ENCODE measurements around the gene CHCHD4. TPM values are rescaled to one million over a fixed set of nuclear protein-coding genes. Genes with fewer than 3 reads are reported as not detected.

CHCHD4 gene
- total RNA-seq, 1 experiment from 2014 or later: 16.7 TPM

DNA sequence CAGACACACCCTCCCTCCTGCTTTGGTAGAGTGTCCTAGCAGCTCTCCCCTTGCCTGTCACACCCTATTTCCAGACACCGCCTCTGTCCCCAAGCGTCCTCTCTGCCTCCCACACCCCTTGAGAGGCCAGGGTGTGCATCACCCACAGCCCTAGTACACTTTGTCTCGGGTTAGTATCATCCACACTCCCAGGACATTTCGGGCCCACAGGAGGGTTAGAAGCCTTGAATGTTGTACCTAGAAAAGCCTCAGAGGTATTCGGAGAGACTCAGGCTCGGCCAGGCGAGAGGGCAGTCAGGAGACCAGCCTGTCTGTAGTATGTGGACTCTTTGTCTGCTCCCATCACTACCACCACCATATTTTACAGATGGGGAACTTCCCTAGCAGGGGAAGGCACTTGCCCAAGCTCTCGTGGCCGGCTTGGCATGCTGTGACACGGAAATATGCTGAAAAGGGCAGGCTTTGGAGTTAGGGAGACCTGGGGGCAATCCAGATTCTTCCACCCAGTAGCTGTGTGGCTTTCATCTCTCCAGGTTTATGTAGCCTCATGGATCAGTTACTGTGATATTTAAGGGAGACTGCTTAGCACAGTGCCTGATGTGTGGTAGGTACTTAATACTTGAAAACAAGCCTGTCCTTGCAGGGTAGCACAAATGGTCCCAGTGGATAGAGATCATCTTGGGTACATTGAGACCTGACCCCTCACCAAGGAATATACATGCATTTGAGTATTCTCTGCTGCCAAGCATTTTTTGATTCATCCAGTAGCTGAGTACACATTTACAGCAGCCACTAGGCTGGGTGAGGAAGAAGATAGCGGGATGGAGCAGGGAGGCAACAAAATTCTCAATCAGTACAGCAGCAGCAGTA, 1.6 kb upstream of the CHCHD4 start:
- no peaks in the 10 kb centered on the region for H3K9me3 Mint-ChIP-seq (ENCODE audit: low read depth, unreplicated experiment)
- H3K4me1 Mint-ChIP-seq (ENCODE audit: low read depth, unreplicated experiment): peaks cover 23% of the 10 kb centered on the region
- peaks cover 40% of the 10 kb centered on the region for H3K36me3 Mint-ChIP-seq (ENCODE audit: insufficient read depth, unreplicated experiment)
- CTCF ChIA-PET: interaction anchor here (0.7 to 2.2 kb wide), 6 partner anchors 9 to 568 kb away, joined by 3 to 28 read pairs (median 6); partner anchors contain the start of genes LSM3 and XPC
- intact Hi-C loops (cut with micrococcal nuclease; ENCODE audit: unreplicated experiment): loop anchor here (10.0 kb wide), 1 partner anchor 471 kb away; no protein-coding TSS in a partner anchor
- no peak for DNase-seq
- BruUV-seq (replicated peaks): no TSS peak
- H3K27ac Mint-ChIP-seq (ENCODE audit: unreplicated experiment): peak overlapping the region; percentile 97
- TF ChIP-seq, protein P1, sequence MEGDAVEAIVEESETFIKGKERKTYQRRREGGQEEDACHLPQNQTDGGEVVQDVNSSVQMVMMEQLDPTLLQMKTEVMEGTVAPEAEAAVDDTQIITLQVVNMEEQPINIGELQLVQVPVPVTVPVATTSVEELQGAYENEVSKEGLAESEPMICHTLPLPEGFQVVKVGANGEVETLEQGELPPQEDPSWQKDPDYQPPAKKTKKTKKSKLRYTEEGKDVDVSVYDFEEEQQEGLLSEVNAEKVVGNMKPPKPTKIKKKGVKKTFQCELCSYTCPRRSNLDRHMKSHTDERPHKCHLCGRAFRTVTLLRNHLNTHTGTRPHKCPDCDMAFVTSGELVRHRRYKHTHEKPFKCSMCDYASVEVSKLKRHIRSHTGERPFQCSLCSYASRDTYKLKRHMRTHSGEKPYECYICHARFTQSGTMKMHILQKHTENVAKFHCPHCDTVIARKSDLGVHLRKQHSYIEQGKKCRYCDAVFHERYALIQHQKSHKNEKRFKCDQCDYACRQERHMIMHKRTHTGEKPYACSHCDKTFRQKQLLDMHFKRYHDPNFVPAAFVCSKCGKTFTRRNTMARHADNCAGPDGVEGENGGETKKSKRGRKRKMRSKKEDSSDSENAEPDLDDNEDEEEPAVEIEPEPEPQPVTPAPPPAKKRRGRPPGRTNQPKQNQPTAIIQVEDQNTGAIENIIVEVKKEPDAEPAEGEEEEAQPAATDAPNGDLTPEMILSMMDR (IDR thresholded peaks at IDR 0.05; ENCODE audit: unreplicated experiment): no peak
- peak overlapping the region; percentile 97 for H3K4me3 Mint-ChIP-seq (ENCODE audit: low read depth, unreplicated experiment)
- no peaks in the 10 kb centered on the region for H3K27me3 Mint-ChIP-seq (ENCODE audit: unreplicated experiment)

DNA sequence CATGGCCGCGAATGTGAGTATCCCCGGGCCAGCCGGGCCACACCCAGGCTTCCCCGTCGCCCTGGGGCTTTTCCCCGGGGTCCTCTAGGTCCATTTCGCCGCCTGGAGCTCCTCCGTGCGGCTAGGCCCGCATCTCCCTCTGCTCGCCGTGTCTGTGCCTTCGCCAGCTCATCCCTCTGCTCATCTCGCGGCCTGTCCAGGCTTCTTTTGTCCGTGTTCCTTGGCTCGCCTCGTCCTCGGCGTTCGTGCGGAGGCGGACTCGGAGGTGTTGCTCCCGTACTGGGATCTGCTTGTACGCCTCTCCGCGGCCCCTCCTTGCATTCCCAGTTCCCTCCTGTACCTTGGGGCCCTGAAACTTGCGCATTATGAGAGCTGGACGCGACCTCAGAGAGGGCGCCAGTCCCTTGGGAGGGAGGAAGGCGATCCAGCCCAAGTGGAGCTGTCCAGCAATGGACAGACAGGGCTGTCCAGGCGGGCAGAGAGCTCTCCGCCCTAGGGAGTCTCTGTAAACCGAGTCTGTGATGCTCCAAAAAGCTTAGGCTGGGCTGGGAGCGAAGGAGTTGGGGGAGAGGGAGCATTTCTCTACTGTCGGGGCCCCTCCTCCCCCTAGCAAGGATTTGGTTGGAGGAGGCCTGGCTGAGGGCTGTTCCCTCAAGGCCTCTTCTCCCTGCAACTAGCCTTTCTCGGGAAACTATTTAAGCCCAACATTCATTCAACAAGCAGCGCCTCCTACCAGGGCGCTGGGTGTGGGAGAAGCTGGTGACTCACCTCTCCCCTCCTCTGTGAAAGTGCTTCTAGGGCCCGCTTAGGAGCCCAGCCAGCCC, 735 bp upstream of the CHCHD4 start:
- DNase-seq: peak; percentile 73
- intact Hi-C loops (cut with micrococcal nuclease; ENCODE audit: unreplicated experiment): loop anchor here (2.0 to 10.0 kb wide), 2 partner anchors 229 to 471 kb away; no protein-coding TSS in a partner anchor
- CTCF ChIA-PET: interaction anchor here (0.6 to 2.2 kb wide), 10 partner anchors 9 to 567 kb away, joined by 3 to 28 read pairs (median 4); partner anchors contain the start of genes LSM3 and XPC
- Mint-ChIP-seq H3K9me3 (ENCODE audit: low read depth, unreplicated experiment) (no peaks in the 10 kb centered on the region), H3K36me3 (ENCODE audit: insufficient read depth, unreplicated experiment) (peaks cover 38% of the 10 kb centered on the region), H3K27ac (ENCODE audit: unreplicated experiment) (peak overlapping the region; percentile 97), H3K4me1 (ENCODE audit: low read depth, unreplicated experiment) (peaks cover 23% of the 10 kb centered on the region), H3K4me3 (ENCODE audit: low read depth, unreplicated experiment) (peak overlapping the region; percentile 97), H3K27me3 (ENCODE audit: unreplicated experiment) (no peaks in the 10 kb centered on the region)
- TF ChIP-seq, protein P1 (IDR thresholded peaks at IDR 0.05; ENCODE audit: unreplicated experiment): no peak
- BruUV-seq (replicated peaks): TSS peak; percentile 22

DNA sequence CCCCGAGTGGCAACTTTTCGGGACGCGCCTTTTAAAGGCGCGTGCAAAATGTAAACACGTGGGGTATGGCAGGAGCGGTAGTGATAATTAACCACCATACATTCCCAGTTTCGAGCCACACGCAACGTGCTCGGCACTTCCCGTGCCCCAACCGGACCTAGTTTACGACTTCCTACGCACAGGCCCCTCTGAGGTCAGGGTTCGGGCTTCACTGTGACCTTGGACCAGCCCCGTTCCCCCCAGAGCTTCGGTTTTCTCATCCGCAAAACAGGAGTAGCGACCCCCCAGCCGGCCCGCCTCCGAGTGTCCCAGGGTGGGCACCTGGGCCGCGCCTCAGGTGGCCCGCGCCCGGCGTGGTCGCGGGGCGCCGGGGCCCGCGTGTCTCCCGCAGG, 451 bp downstream of the CHCHD4 start:
- CTCF ChIA-PET: interaction anchor here (0.9 to 2.2 kb wide), 5 partner anchors 10 to 247 kb away, joined by 3 to 28 read pairs (median 8); partner anchors contain the start of genes LSM3 and XPC
- Mint-ChIP-seq H3K4me3 (ENCODE audit: low read depth, unreplicated experiment) (peak overlapping the region; percentile 97), H3K27ac (ENCODE audit: unreplicated experiment) (peak overlapping the region; percentile 39), H3K4me1 (ENCODE audit: low read depth, unreplicated experiment) (peaks cover 23% of the 10 kb centered on the region), H3K27me3 (ENCODE audit: unreplicated experiment) (no peaks in the 10 kb centered on the region), H3K9me3 (ENCODE audit: low read depth, unreplicated experiment) (no peaks in the 10 kb centered on the region), H3K36me3 (ENCODE audit: insufficient read depth, unreplicated experiment) (peaks cover 33% of the 10 kb centered on the region)
- intact Hi-C loops (cut with micrococcal nuclease; ENCODE audit: unreplicated experiment): loop anchor here (1.0 to 10.0 kb wide), 3 partner anchors 32 to 469 kb away; no protein-coding TSS in a partner anchor
- peak; percentile 27 for DNase-seq
- TF ChIP-seq, protein P1 (IDR thresholded peaks at IDR 0.05; ENCODE audit: unreplicated experiment): no peak
- no TSS peak for BruUV-seq (replicated peaks)
